Measurements from ENCODE around the gene STK35. TPM values are rescaled to one million over a fixed set of nuclear protein-coding genes. Genes with fewer than 3 reads are reported as not detected.

Gene STK35
- polyA plus RNA-seq, 1 donor from 2014 or later = 10.8 TPM

GRCh38 chr20:2139250-2139649 is 37.6 kb downstream of the STK35 start:
- H3K4me2 ChIP-seq (ENCODE audit: low read length) = no peak overlapping the region
- H3K27me3 ChIP-seq (ENCODE audit: insufficient read depth, low read depth, low read length) = no peaks in the 10 kb centered on the region
- H3K9ac ChIP-seq (ENCODE audit: low read length) = no peak overlapping the region
- no peaks in the 10 kb centered on the region for H3F3A ChIP-seq (ENCODE audit: insufficient read depth, low read length, poor library complexity, severe bottlenecking)
- H3K9me2 ChIP-seq (ENCODE audit: insufficient read depth, low read length) = no peaks in the 10 kb centered on the region
- no peak overlapping the region for H3K4me3 ChIP-seq (ENCODE audit: low read length)
- TF ChIP-seq, protein P1, sequence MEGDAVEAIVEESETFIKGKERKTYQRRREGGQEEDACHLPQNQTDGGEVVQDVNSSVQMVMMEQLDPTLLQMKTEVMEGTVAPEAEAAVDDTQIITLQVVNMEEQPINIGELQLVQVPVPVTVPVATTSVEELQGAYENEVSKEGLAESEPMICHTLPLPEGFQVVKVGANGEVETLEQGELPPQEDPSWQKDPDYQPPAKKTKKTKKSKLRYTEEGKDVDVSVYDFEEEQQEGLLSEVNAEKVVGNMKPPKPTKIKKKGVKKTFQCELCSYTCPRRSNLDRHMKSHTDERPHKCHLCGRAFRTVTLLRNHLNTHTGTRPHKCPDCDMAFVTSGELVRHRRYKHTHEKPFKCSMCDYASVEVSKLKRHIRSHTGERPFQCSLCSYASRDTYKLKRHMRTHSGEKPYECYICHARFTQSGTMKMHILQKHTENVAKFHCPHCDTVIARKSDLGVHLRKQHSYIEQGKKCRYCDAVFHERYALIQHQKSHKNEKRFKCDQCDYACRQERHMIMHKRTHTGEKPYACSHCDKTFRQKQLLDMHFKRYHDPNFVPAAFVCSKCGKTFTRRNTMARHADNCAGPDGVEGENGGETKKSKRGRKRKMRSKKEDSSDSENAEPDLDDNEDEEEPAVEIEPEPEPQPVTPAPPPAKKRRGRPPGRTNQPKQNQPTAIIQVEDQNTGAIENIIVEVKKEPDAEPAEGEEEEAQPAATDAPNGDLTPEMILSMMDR (IDR thresholded peaks at IDR 0.05; ENCODE audit: poor library complexity, severe bottlenecking) = no peak
- TF ChIP-seq SMC3 (conservative IDR thresholded peaks at IDR 0.05; ENCODE audit: poor library complexity) (no peak), POLR2AphosphoS5 (IDR thresholded peaks at IDR 0.05) (no peak), REST (IDR thresholded peaks at IDR 0.05; ENCODE audit: borderline replicate concordance) (no peak), MXI1 (conservative IDR thresholded peaks at IDR 0.05; ENCODE audit: poor library complexity, severe bottlenecking) (no peak), RAD21 (conservative IDR thresholded peaks at IDR 0.05) (no peak), EP300 (conservative IDR thresholded peaks at IDR 0.05; ENCODE audit: poor library complexity, severe bottlenecking) (no peak), TAF1 (IDR thresholded peaks at IDR 0.05; ENCODE audit: low read depth) (no peak), EZH2 (IDR thresholded peaks at IDR 0.05; ENCODE audit: borderline replicate concordance, insufficient read depth, low read length, poor library complexity, severe bottlenecking) (no peak)
- H3K27ac ChIP-seq (ENCODE audit: low read length) = no peak overlapping the region
- peaks cover 9% of the 10 kb centered on the region for H3K79me2 ChIP-seq (replicated peaks; ENCODE audit: insufficient read depth, low read length)
- H2AFZ ChIP-seq (ENCODE audit: low read depth, low read length) = no peak overlapping the region
- H3K9me3 ChIP-seq (ENCODE audit: low read length) = no peaks in the 10 kb centered on the region
- no peaks in the 10 kb centered on the region for H4K20me1 ChIP-seq (ENCODE audit: insufficient read depth)
- no peaks in the 10 kb centered on the region for H3K36me3 ChIP-seq (ENCODE audit: insufficient read depth, low read length)

DNA sequence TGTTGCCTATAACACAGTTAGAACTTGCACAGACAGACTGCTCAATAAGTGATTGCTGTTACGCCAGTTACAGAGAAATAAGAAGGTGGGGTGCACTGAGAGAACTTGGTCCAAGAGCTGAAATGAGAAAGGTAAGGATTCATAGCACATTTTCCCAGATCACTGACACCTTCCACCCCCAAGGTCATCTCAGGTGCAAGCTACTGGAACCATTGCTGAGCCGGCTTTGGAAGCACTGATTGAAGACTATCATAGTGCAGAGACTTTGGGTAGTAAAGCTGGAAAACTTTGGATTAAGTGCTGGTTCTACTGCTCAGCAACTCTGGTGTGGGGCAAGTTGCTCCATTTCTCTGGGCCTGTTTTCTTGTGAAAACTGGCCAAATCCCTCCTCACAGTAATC is 38.1 kb downstream of the STK35 start:
- no peaks in the 10 kb centered on the region for H3K9me3 ChIP-seq (ENCODE audit: low read length)
- peaks cover 9% of the 10 kb centered on the region for H3K79me2 ChIP-seq (replicated peaks; ENCODE audit: insufficient read depth, low read length)
- H3K36me3 ChIP-seq (ENCODE audit: insufficient read depth, low read length) = no peaks in the 10 kb centered on the region
- H3K4me3 ChIP-seq (ENCODE audit: low read length) = no peak overlapping the region
- H2AFZ ChIP-seq (ENCODE audit: low read depth, low read length) = no peak overlapping the region
- no peak overlapping the region for H3K9ac ChIP-seq (ENCODE audit: low read length)
- H3K4me2 ChIP-seq (ENCODE audit: low read length) = no peak overlapping the region
- no peaks in the 10 kb centered on the region for H3K27me3 ChIP-seq (ENCODE audit: insufficient read depth, low read depth, low read length)
- no peak overlapping the region for H3K27ac ChIP-seq (ENCODE audit: low read length)
- no peaks in the 10 kb centered on the region for H3F3A ChIP-seq (ENCODE audit: insufficient read depth, low read length, poor library complexity, severe bottlenecking)
- H4K20me1 ChIP-seq (ENCODE audit: insufficient read depth) = no peaks in the 10 kb centered on the region
- H3K9me2 ChIP-seq (ENCODE audit: insufficient read depth, low read length) = no peaks in the 10 kb centered on the region
- TF ChIP-seq MXI1 (conservative IDR thresholded peaks at IDR 0.05; ENCODE audit: poor library complexity, severe bottlenecking) = no peak
- no peak for TF ChIP-seq EP300 (conservative IDR thresholded peaks at IDR 0.05; ENCODE audit: poor library complexity, severe bottlenecking)
- TF ChIP-seq RAD21 (conservative IDR thresholded peaks at IDR 0.05) = no peak
- TF ChIP-seq SMC3 (conservative IDR thresholded peaks at IDR 0.05; ENCODE audit: poor library complexity) = no peak
- no peak for TF ChIP-seq TAF1 (IDR thresholded peaks at IDR 0.05; ENCODE audit: low read depth)
- no peak for TF ChIP-seq REST (IDR thresholded peaks at IDR 0.05; ENCODE audit: borderline replicate concordance)
- no peak for TF ChIP-seq EZH2 (IDR thresholded peaks at IDR 0.05; ENCODE audit: borderline replicate concordance, insufficient read depth, low read length, poor library complexity, severe bottlenecking)

Measured in neural cell (in vitro differentiated cells).